Fibroblast of lung (primary cell): Measurements from ENCODE around the gene ANGEL2. TPM values are rescaled to one million over a fixed set of nuclear protein-coding genes. Genes with fewer than 3 reads are reported as not detected.

Experiments
- DNase-seq, 2 donors: peaks; one replicate each; pipeline versions ENCODE4 v3.0.0 to v3.0.0-alpha.2; 2010; ENCODE audit warnings: low read depth in 2 of 2
- H2AFZ ChIP-seq: 2 replicates; pipeline ENCODE4 v1.5.1; 2012; ENCODE audit warnings: low read length, control low read depth, inconsistent platforms
- H3K27ac ChIP-seq: 2 replicates; pipeline ENCODE4 v1.5.1; 2011; ENCODE audit warnings: low read length, control low read depth; ENCODE audit not compliant: insufficient read depth
- H3K27me3 ChIP-seq: 2 replicates; pipeline ENCODE4 v1.5.1; 2011; ENCODE audit warnings: mild to moderate bottlenecking, low read length; ENCODE audit not compliant: control insufficient read depth, insufficient read depth
- H3K36me3 ChIP-seq: 2 replicates; pipeline ENCODE4 v1.5.1; 2011; ENCODE audit warnings: low read length; ENCODE audit not compliant: control insufficient read depth, insufficient read depth
- H3K4me1 ChIP-seq: 2 replicates; pipeline ENCODE4 v1.5.1; 2011; ENCODE audit warnings: low read length; ENCODE audit not compliant: control insufficient read depth, insufficient read depth; ENCODE audit errors: extremely low read depth
- H3K4me2 ChIP-seq: 2 replicates; pipeline ENCODE4 v1.5.1; 2011; ENCODE audit warnings: low read length, control low read depth; ENCODE audit not compliant: insufficient read depth; ENCODE audit errors: extremely low read depth
- H3K4me3 ChIP-seq, 4 experiments: fragments of 200-600 bp in 1 of 4; sonication (generic) in 1 of 4; replicated peaks in 1 of 4; 2 replicates each; pipeline ENCODE4 v1.5.1; 2011 to 2016; ENCODE audit warnings: low read length in 4 of 4, low read depth in 3 of 4, mild to moderate bottlenecking in 3 of 4, control low read depth in 2 of 4, inconsistent platforms in 1 of 4, mixed read lengths in 1 of 4; ENCODE audit not compliant: insufficient read depth in 1 of 4; ENCODE audit errors: control extremely low read depth in 1 of 4
- H3K79me2 ChIP-seq: 2 replicates; pipeline ENCODE4 v1.5.1; 2012; ENCODE audit warnings: mild to moderate bottlenecking, low read length, inconsistent platforms; ENCODE audit not compliant: control insufficient read depth, insufficient read depth
- H3K9ac ChIP-seq: 2 replicates; pipeline ENCODE4 v1.5.1; 2011; ENCODE audit warnings: mild to moderate bottlenecking, low read length, control low read depth; ENCODE audit not compliant: insufficient read depth
- H3K9me3 ChIP-seq: 2 replicates; pipeline ENCODE4 v1.5.1; 2012; ENCODE audit warnings: low read depth, low read length; ENCODE audit not compliant: control insufficient read depth, insufficient read depth
- H4K20me1 ChIP-seq: 2 replicates; pipeline ENCODE4 v1.5.1; 2011; ENCODE audit warnings: low read length; ENCODE audit not compliant: control insufficient read depth, insufficient read depth; ENCODE audit errors: extremely low read depth
- EZH2 ChIP-seq: IDR thresholded peaks from 2 replicates; pipeline ENCODE4 v1.5.1; 2012; ENCODE audit warnings: low read length, control low read depth, mild to moderate bottlenecking; ENCODE audit errors: missing control alignments
- polyA plus RNA-seq, 2 donors: library from polyadenylated mRNA; depleted of rRNA in 1 of 2; stranded (reverse) in 1 of 2; unstranded in 1 of 2; fragments of >200 nt; gene quantifications; 2 replicates each; pipeline ENCODE4 v1.2.1, GENCODE V29; 2011 to 2012; ENCODE audit warnings: missing spikeins in 1 of 2
- total RNA-seq: library from RNA; depleted of rRNA; stranded (reverse); fragments of >200 nt; gene quantifications from 2 replicates; pipeline ENCODE4 v1.2.1, GENCODE V29; 2014
- TF ChIP-seq, protein P1 (sequence below), 2 donors: IDR thresholded peaks in 1 of 2; conservative IDR thresholded peaks in 1 of 2; 1 replicate in 1 of 2; 2 replicates in 1 of 2; pipeline ENCODE4 v1.5.1; 2011 to 2012; ENCODE audit warnings: low read length in 2 of 2, control low read depth in 1 of 2, inconsistent platforms in 1 of 2, low read depth in 1 of 2, mild to moderate bottlenecking in 1 of 2

The ANGEL2 gene
- total and polyA plus RNA-seq, 2 donors (not counting 1 experiment from before 2014, with no cell fraction given) = 21.1 to 71.5 TPM

- peak overlapping the region; percentile 42 for H3K27ac ChIP-seq
- DNase-seq = no peak
- peak overlapping the region; percentile 84 for H3K4me2 ChIP-seq
- H3K27me3 ChIP-seq = no peaks in the 10 kb centered on the region
- H3K9me3 ChIP-seq = no peaks in the 10 kb centered on the region
- no peaks in the 10 kb centered on the region for H4K20me1 ChIP-seq
- no peaks in the 10 kb centered on the region for H3K4me1 ChIP-seq
- peak overlapping the region; percentile 88 to 97 (median 95) for H3K4me3 ChIP-seq
- peak overlapping the region; percentile 36 for H3K9ac ChIP-seq
- H3K79me2 ChIP-seq = peaks cover 40% of the 10 kb centered on the region
- peak overlapping the region; percentile 94 for H2AFZ ChIP-seq
- no peaks in the 10 kb centered on the region for H3K36me3 ChIP-seq
- TF ChIP-seq EZH2 = no peak
- TF ChIP-seq, protein P1, sequence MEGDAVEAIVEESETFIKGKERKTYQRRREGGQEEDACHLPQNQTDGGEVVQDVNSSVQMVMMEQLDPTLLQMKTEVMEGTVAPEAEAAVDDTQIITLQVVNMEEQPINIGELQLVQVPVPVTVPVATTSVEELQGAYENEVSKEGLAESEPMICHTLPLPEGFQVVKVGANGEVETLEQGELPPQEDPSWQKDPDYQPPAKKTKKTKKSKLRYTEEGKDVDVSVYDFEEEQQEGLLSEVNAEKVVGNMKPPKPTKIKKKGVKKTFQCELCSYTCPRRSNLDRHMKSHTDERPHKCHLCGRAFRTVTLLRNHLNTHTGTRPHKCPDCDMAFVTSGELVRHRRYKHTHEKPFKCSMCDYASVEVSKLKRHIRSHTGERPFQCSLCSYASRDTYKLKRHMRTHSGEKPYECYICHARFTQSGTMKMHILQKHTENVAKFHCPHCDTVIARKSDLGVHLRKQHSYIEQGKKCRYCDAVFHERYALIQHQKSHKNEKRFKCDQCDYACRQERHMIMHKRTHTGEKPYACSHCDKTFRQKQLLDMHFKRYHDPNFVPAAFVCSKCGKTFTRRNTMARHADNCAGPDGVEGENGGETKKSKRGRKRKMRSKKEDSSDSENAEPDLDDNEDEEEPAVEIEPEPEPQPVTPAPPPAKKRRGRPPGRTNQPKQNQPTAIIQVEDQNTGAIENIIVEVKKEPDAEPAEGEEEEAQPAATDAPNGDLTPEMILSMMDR (conservative IDR thresholded peaks at IDR 0.05 in 1 of 2, IDR thresholded peaks at IDR 0.05 in 1 of 2; ENCODE audit: low read depth in 1 of 2, low read length in 2 of 2) = no peak
Measured at GRCh38 chr1:213051881-213052202, 36.2 kb upstream of the ANGEL2 start.

DNA sequence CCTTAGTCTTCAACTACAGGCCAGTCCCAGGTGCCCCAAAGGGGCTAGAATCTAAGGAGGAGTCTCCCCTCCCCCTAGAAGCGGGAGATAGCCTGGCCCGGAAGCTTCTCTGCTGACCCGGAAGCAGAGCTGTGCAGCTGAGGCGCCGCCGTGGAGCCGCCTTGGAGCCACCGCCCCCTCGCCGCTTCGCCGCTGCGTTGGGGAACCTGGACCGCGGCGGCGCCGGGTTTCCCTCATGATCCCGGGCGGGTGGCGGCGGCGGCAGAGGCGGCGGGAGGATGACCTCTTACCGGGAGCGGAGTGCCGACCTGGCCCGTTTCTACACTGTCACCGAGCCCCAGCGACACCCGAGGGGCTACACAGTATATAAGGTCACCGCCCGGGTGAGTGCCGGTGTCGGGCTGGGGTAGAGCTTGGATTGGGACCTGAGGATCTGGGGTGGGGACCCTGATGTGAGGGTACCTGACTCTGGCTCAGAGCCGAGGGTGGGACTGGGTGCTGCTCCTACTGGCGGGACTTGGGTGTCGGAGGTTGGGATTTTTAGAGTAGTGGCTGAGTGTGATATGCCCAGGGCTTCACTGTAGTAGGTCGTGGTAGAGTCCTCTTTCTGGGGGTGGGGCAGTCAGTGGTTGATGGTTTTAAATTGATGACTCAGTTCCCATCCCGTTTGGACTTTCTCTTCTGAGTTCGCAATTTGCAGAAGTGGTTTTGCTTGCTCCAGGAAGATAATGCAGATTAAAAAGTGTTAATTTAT lies 35.6 kb upstream of the ANGEL2 start, which contains the start of gene RPS6KC1:
RPS6KC1 (plus strand) TSS at position 115 of the 754 bp plus-strand sequence; CDS start at position 279, 164 bp downstream.
- Histone ChIP-seq H3K27me3 (no peaks in the 10 kb centered on the region), H3K4me3 (peak within 1 kb of the TSS; percentile 88 to 97 (median 95)), H3K9ac (peak within 1 kb of the TSS; percentile 71), H3K4me1 (no peaks in the 10 kb centered on the region), H3K9me3 (no peaks in the 10 kb centered on the region), H3K4me2 (peak within 1 kb of the TSS; percentile 84), H3K27ac (peak within 1 kb of the TSS; percentile 42), H3K79me2 (peaks cover 35% of the 10 kb centered on the region), H4K20me1 (no peaks in the 10 kb centered on the region), H2AFZ (peak within 1 kb of the TSS; percentile 100), H3K36me3 (no peaks in the 10 kb centered on the region)
- peak; percentile 76 to 78 for DNase-seq
- TF ChIP-seq EZH2 = no peak
- TF ChIP-seq, protein P1 (conservative IDR thresholded peaks at IDR 0.05 in 1 of 2, IDR thresholded peaks at IDR 0.05 in 1 of 2; ENCODE audit: low read depth in 1 of 2, low read length in 2 of 2) = no peak

DNA sequence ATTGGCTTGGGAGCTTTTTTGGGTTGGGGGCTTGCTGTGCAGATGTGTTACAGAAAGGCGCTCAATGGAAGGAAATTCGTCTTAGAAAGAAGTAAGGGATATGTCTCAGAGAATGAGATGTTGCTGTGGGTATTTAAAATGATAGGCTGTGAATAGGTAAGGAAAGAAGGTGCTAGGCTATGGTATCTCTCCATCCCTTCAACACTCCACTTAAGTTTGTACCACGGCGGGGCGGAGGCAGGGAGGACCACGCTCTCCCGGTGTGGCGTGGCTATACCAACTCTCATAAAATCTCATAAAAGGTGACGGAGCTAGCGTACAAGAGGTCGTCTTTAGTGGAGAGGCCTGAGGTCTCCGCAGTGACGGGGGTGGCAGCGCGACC lies 35.1 kb upstream of the ANGEL2 start:
- no peak for DNase-seq
- H4K20me1 ChIP-seq = no peaks in the 10 kb centered on the region
- H3K4me1 ChIP-seq = no peaks in the 10 kb centered on the region
- no peaks in the 10 kb centered on the region for H3K36me3 ChIP-seq
- H3K9me3 ChIP-seq = no peaks in the 10 kb centered on the region
- H3K4me2 ChIP-seq = peak overlapping the region; percentile 83
- TF ChIP-seq EZH2 = no peak
- TF ChIP-seq, protein P1 (conservative IDR thresholded peaks at IDR 0.05 in 1 of 2, IDR thresholded peaks at IDR 0.05 in 1 of 2; ENCODE audit: low read depth in 1 of 2, low read length in 2 of 2) = no peak
- peak overlapping the region; percentile 11 for H3K9ac ChIP-seq
- peak overlapping the region; percentile 78 to 97 (median 92) for H3K4me3 ChIP-seq
- peak overlapping the region; percentile 100 for H2AFZ ChIP-seq
- H3K79me2 ChIP-seq = peaks cover 30% of the 10 kb centered on the region
- H3K27ac ChIP-seq = peak overlapping the region; percentile 42
- no peaks in the 10 kb centered on the region for H3K27me3 ChIP-seq
